Caco-2 (cell line): Measurements from ENCODE around the gene ATP2C2. TPM values are rescaled to one million over a fixed set of nuclear protein-coding genes. Genes with fewer than 3 reads are reported as not detected.

Source experiments
- BruUV-seq: library from RNA; stranded (reverse); fragments of 400-500 nt; replicated peaks from 2 replicates; lab custom pipeline; 2021; lab: Mats Ljungman, UMichigan
- CTCF ChIA-PET: fragments of 300-600 bp; sonication (Branson Sonifier 250); formaldehyde crosslinking; loops from one replicate; lab custom pipeline; 2022; ENCODE audit warnings: antibody characterized with exemption; lab: Charles Lee
- POLR2A ChIA-PET: fragments of 300-600 bp; sonication (Branson Sonifier 250); formaldehyde crosslinking; loops from one replicate; lab custom pipeline; 2022; ENCODE audit warnings: antibody characterized with exemption; lab: Charles Lee
- DNase-seq, 2 experiments: peaks; one replicate each; pipeline versions ENCODE4 v3.0.0 to v3.0.0-alpha.2; 2020 to 2022
- H3K27me3 ChIP-seq: replicated peaks from 2 replicates; pipeline ENCODE4 v1.6.0; 2011; ENCODE audit warnings: low read length; ENCODE audit not compliant: control insufficient read depth, insufficient read depth
- H3K36me3 ChIP-seq: 2 replicates; pipeline ENCODE4 v1.5.1; 2011; ENCODE audit warnings: low read length; ENCODE audit not compliant: control insufficient read depth, insufficient read depth
- H3K4me1 ChIP-seq: fragments of 250-450 bp; sonication (Bioruptor Pico); 2 replicates; pipeline ENCODE4 v1.5.1; 2020; ENCODE audit warnings: mild to moderate bottlenecking
- H3K4me3 ChIP-seq: 2 replicates; pipeline ENCODE4 v1.5.1; 2011; ENCODE audit warnings: low read depth, mild to moderate bottlenecking, control low read depth, low read length
- H3K9me3 ChIP-seq: fragments of 250-450 bp; sonication (Bioruptor Pico); 2 replicates; pipeline ENCODE4 v1.5.1; 2020; ENCODE audit warnings: mild to moderate bottlenecking, moderate library complexity
- H3K27ac Mint-ChIP-seq: one replicate; pipeline ENCODE4 v1.8.0; 2022; ENCODE audit warnings: mixed read lengths; ENCODE audit not compliant: unreplicated experiment
- H3K27me3 Mint-ChIP-seq: one replicate; pipeline ENCODE4 v1.8.0; 2022; ENCODE audit warnings: mixed read lengths; ENCODE audit not compliant: insufficient read depth, unreplicated experiment
- H3K36me3 Mint-ChIP-seq: one replicate; pipeline ENCODE4 v1.8.0; 2022; ENCODE audit warnings: mild to moderate bottlenecking, mixed read lengths; ENCODE audit not compliant: insufficient read depth, unreplicated experiment
- H3K4me1 Mint-ChIP-seq: one replicate; pipeline ENCODE4 v1.8.0; 2022; ENCODE audit warnings: low read depth, mixed read lengths; ENCODE audit not compliant: unreplicated experiment
- H3K4me3 Mint-ChIP-seq: one replicate; pipeline ENCODE4 v1.8.0; 2022; ENCODE audit warnings: mild to moderate bottlenecking, moderate library complexity, mixed read lengths; ENCODE audit not compliant: unreplicated experiment
- H3K9me3 Mint-ChIP-seq: one replicate; pipeline ENCODE4 v1.8.0; 2022; ENCODE audit warnings: mixed read lengths; ENCODE audit not compliant: unreplicated experiment
- intact Hi-C: fragments of 100-400 bp; cut with micrococcal nuclease; formaldehyde crosslinking; loops from one replicate; pipeline ENCODE4 v1.10.0; 2022; ENCODE audit not compliant: unreplicated experiment
- total RNA-seq: library from RNA; stranded (reverse); gene quantifications from 2 replicates; pipeline ENCODE4 v1.2.3, GENCODE V29; 2022
- TF ChIP-seq, protein P1 (sequence below), 2 experiments: fragments of 200-600 bp in 1 of 2; IDR thresholded peaks; 1 replicate in 1 of 2; 2 replicates in 1 of 2; pipeline versions ENCODE4 v1.5.1 to v1.8.0; 2011 to 2022; ENCODE audit warnings: antibody characterized with exemption in 1 of 2, control low read depth in 1 of 2, inconsistent platforms in 1 of 2, low read depth in 1 of 2, low read length in 1 of 2, mild to moderate bottlenecking in 1 of 2, moderate library complexity in 1 of 2; ENCODE audit not compliant: insufficient read depth in 1 of 2, severe bottlenecking in 1 of 2, unreplicated experiment in 1 of 2

The ATP2C2 gene
- total RNA-seq, 1 experiment from 2014 or later: 47.0 TPM

DNA sequence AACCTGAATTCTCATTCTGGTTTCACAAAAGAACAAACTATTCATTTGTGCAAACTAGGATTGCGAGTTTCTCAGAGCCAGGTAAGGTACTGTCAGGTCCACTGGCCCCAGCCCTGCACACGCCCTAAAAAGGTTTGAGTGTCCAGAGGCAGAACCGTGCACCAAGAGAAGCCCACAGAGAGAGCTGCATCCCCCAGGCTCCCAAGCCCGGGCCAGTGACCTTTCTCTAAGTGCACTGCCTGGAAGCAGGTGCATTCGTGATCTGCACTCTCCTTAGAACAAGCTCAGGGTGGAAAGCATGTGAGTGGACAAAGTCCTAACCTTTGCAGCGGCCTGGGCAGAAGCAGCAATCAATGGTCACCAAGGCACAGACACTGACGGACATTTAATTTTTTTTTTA lies 109.3 kb downstream of the ATP2C2 start:
- POLR2A ChIA-PET: no interaction called here
- peaks cover 2% of the 10 kb centered on the region; the same call in 1 of the 2 replicates for H3K36me3 ChIP-seq

GRCh38 chr16:84478172-84478947 lies 110.0 kb downstream of the ATP2C2 start:
- no peak for DNase-seq
- Mint-ChIP-seq H3K36me3 (peaks cover 22% of the 10 kb centered on the region), H3K27me3 (no peaks in the 10 kb centered on the region), H3K27ac (no peak overlapping the region), H3K4me1 (peaks cover 12% of the 10 kb centered on the region), H3K9me3 (peaks cover 25% of the 10 kb centered on the region), H3K4me3 (no peak overlapping the region)
- H3K9me3 ChIP-seq: peaks cover 5% of the 10 kb centered on the region
- H3K27me3 ChIP-seq: no peaks in the 10 kb centered on the region
- TSS peak; percentile 36 for BruUV-seq
- ChIA-PET CTCF (no interaction called here), POLR2A (no interaction called here)
- H3K4me3 ChIP-seq: no peak overlapping the region
- TF ChIP-seq, protein P1, sequence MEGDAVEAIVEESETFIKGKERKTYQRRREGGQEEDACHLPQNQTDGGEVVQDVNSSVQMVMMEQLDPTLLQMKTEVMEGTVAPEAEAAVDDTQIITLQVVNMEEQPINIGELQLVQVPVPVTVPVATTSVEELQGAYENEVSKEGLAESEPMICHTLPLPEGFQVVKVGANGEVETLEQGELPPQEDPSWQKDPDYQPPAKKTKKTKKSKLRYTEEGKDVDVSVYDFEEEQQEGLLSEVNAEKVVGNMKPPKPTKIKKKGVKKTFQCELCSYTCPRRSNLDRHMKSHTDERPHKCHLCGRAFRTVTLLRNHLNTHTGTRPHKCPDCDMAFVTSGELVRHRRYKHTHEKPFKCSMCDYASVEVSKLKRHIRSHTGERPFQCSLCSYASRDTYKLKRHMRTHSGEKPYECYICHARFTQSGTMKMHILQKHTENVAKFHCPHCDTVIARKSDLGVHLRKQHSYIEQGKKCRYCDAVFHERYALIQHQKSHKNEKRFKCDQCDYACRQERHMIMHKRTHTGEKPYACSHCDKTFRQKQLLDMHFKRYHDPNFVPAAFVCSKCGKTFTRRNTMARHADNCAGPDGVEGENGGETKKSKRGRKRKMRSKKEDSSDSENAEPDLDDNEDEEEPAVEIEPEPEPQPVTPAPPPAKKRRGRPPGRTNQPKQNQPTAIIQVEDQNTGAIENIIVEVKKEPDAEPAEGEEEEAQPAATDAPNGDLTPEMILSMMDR (IDR thresholded peaks at IDR 0.05; ENCODE audit: insufficient read depth in 1 of 2, low read depth in 1 of 2, low read length in 1 of 2, severe bottlenecking in 1 of 2, unreplicated experiment in 1 of 2): no peak
- H3K36me3 ChIP-seq: peaks cover 2% of the 10 kb centered on the region; the same call in 1 of the 2 replicates
- H3K4me1 ChIP-seq: peaks cover 9% of the 10 kb centered on the region
- intact Hi-C loops: no loop called here

More for the DNA sequence above, 109.3 kb downstream of the ATP2C2 start:
- peaks cover 9% of the 10 kb centered on the region for H3K4me1 ChIP-seq
- H3K4me3 ChIP-seq: no peak overlapping the region
- intact Hi-C loops: no loop called here
- Mint-ChIP-seq H3K4me3 (no peak overlapping the region), H3K27ac (no peak overlapping the region), H3K4me1 (peaks cover 12% of the 10 kb centered on the region), H3K9me3 (peaks cover 32% of the 10 kb centered on the region), H3K36me3 (peaks cover 22% of the 10 kb centered on the region), H3K27me3 (no peaks in the 10 kb centered on the region)
- CTCF ChIA-PET: no interaction called here
- no peak for DNase-seq
- no TSS peak for BruUV-seq
- TF ChIP-seq, protein P1 (IDR thresholded peaks at IDR 0.05; ENCODE audit: insufficient read depth in 1 of 2, low read depth in 1 of 2, low read length in 1 of 2, severe bottlenecking in 1 of 2, unreplicated experiment in 1 of 2): no peak
- no peaks in the 10 kb centered on the region for H3K27me3 ChIP-seq
- peaks cover 7% of the 10 kb centered on the region for H3K9me3 ChIP-seq

DNA sequence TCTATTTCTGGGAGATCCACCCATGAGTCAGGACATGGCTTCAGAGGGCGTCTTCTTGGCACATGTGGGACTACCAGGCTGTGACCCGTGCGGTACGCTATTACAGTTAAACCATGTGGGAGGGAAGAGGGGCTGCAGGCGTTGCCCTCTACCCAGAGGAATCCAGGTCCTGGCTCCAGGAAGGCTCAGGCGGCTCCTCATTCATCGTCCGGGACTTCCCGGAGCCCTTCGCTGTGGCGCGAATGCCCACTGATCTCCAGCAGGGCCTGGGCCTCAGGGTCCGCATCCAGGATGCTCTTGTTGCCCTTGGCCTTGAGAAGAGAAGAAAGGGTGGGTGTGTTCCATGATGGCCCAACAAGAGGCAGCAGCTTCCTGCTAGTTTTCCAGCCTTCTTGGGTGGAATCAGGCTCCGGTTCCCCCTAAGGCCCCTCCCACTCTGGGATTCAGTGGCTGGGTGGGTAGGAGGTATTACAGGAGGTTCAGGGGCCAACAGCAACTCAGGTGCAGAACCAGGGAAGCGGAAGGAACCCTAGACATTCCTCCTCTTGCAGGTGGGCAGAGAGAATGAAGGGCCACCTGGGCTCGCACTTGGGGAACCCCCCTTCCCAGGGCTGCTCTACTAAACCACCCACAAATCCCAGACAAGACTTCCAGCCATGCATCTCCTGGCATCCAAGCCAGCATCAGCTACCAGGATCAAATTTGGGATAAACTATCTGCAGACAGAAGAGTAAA lies 111.5 kb downstream of the ATP2C2 start:
- Mint-ChIP-seq H3K9me3 (peaks cover 9% of the 10 kb centered on the region), H3K4me1 (peaks cover 12% of the 10 kb centered on the region), H3K4me3 (no peak overlapping the region), H3K27ac (no peak overlapping the region), H3K36me3 (peaks cover 22% of the 10 kb centered on the region), H3K27me3 (no peaks in the 10 kb centered on the region)
- peaks cover 9% of the 10 kb centered on the region for H3K4me1 ChIP-seq
- ChIA-PET POLR2A (no interaction called here), CTCF (no interaction called here)
- H3K4me3 ChIP-seq: no peak overlapping the region
- no TSS peak for BruUV-seq
- no peaks in the 10 kb centered on the region for H3K27me3 ChIP-seq
- intact Hi-C loops: loop anchor here (10.0 kb wide), 2 partner anchors 295 to 395 kb away; partner anchors contain the start of gene TAF1C
- peaks cover 2% of the 10 kb centered on the region for H3K36me3 ChIP-seq
- TF ChIP-seq, protein P1 (IDR thresholded peaks at IDR 0.05; ENCODE audit: insufficient read depth in 1 of 2, low read depth in 1 of 2, low read length in 1 of 2, severe bottlenecking in 1 of 2, unreplicated experiment in 1 of 2): no peak
- DNase-seq: no peak
- H3K9me3 ChIP-seq: no peaks in the 10 kb centered on the region
